ENCODE data around the gene TAGLN3. TPM values are rescaled to one million over a fixed set of nuclear protein-coding genes. Genes with fewer than 3 reads are reported as not detected.

TAGLN3 gene
- 8.5 and 19.1 TPM in 2 replicates for total RNA-seq

- peak; percentile 49 for DNase-seq (ENCODE audit: low read depth)
Observed at GRCh38 chr3:111998636-111999483, at the start of gene TAGLN3. Gene TAGLN3 (plus strand): TSS chr3:111998922. CDS start chr3:111999423, 501 bp downstream.

DNA sequence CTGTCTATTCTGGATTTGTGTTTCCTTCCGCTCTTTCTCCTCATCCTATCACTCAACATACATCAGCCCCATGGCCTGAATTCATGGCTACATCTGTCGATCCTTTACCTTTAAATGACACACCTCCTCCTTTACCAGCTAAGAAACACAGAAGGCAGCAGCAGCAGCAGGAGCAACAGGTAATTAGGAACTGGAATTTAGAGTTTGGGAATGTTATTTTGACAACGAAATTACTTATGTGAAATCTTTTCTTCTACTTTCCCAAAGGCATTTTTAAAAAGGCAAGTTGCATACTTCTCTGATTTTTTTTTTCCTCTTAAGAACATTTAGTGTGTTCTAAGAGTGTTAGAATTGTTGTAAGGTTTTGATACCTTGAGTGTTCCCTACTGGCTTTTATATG, 49.0 kb upstream of the TAGLN3 start:
- no peak for DNase-seq (ENCODE audit: low read depth)

- DNase-seq (ENCODE audit: low read depth), result no peak
Observed at GRCh38 chr3:111951032-111951431, 47.7 kb upstream of the TAGLN3 start.

DNA sequence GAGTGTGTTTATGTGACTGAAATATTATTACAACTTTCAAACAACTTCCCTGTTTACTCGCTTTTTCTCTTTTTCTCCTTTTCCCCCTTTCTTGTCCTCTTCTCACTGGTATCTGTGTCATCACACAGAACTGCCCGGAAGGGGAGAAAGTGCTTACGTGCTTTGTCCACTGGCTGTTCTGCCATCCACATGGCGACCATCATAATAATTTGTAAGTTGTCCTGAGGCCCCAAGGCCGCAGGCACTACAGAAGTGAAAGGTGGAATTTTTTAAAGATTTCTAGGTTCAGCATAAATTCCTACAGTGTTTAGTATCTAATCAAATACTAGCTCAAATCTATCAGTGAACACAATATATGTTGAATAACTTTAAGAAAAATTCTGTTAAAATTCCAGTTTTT, 46.6 kb upstream of the TAGLN3 start:
- DNase-seq (ENCODE audit: low read depth), result no peak

DNA sequence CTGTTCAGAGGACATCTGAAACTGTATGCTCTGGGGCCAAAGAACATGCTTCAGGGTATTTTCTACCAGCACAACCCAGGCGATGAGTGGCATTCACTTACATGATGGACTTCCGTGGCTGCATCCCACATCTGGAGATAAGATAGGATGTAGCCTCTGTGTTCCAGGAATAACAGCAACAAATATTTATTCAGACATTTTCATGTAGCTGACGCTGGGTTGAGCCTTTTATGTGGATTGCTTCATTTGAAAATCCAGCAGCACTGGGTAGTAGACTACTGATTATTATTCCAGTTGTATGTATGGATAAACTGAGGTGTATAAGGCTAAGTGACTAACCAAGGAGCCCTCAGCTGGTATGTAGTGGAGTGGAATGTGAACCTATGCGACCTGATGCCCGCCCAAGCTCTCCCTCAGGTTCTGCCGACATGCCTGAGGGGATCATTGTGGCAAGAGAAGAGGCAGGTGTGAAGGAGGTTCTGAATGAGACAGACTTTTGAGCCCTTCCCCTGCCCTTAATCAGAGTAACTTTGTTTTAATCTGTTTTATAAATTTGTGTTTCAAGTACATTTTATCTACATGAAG, 45.8 kb upstream of the TAGLN3 start:
- no peak for DNase-seq (ENCODE audit: low read depth)

- no peak for DNase-seq (ENCODE audit: low read depth)
Observed at GRCh38 chr3:111954228-111954990, 44.3 kb upstream of the TAGLN3 start.

GRCh38 chr3:111955876-111956275, 42.8 kb upstream of the TAGLN3 start:
- no peak for DNase-seq (ENCODE audit: low read depth)

- DNase-seq (ENCODE audit: low read depth), result no peak
Observed at GRCh38 chr3:111956449-111956848, 42.3 kb upstream of the TAGLN3 start.

GRCh38 chr3:111956995-111957734, 41.6 kb upstream of the TAGLN3 start:
- DNase-seq (ENCODE audit: low read depth), result no peak

GRCh38 chr3:111961461-111962164, 37.1 kb upstream of the TAGLN3 start:
- DNase-seq (ENCODE audit: low read depth), result no peak

DNA sequence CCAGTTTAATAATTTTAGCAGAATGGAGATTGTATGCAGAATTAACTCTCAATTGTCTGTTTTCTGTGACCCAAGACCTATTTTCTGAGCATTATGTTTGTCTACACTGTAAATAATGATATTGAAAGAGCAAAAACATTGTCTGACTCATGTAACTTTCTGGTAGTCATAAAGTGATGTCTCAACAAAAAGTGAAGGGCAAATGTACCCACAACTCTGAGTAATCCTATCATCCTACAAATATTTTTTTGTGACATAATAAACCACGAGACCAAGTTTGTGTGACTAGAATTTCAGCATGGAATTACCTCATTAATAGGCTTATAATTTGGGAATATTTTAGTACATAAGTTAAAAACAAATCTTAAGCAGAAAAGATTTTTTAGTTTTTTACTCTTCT, 35.3 kb upstream of the TAGLN3 start:
- peak; percentile 78 for DNase-seq (ENCODE audit: low read depth)

DNA sequence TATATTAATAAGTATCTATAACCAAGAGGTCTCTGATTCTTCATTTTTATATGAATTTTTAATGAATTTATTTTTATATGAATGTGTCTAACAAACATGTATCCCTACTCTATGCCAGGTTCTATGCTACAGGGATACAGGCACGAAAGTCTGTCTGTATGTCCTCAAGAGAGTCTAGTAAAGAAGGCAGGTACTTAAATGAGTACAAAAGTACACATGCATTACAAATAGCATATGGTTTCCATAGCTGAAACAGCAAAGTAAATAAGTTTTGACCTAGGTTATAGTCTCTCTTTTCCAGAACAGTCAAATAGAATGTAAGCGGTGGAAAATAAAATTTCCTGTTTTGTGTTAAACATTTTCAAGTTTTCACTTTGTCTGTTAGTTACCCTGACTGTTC, 33.2 kb upstream of the TAGLN3 start:
- DNase-seq (ENCODE audit: low read depth), result no peak

DNA sequence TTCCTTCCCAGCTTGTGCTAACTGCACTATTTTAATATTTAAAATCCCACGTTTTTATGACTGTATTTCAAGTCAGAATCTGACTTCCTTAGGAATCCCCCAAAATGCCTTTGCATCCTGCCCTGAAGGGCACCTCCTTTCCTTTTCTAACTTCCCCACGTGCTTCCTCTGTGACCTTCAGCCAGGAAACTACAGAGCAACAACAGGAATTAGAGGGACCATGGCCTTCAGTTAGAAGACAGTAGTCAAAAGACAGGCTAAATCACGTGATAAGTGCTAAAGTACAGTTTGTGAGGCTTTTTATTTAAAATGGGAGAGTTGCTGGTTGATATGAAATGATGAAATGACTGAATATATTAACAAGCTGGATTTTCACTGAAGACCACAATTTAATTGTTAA, 31.7 kb upstream of the TAGLN3 start:
- DNase-seq (ENCODE audit: low read depth), result no peak

DNA sequence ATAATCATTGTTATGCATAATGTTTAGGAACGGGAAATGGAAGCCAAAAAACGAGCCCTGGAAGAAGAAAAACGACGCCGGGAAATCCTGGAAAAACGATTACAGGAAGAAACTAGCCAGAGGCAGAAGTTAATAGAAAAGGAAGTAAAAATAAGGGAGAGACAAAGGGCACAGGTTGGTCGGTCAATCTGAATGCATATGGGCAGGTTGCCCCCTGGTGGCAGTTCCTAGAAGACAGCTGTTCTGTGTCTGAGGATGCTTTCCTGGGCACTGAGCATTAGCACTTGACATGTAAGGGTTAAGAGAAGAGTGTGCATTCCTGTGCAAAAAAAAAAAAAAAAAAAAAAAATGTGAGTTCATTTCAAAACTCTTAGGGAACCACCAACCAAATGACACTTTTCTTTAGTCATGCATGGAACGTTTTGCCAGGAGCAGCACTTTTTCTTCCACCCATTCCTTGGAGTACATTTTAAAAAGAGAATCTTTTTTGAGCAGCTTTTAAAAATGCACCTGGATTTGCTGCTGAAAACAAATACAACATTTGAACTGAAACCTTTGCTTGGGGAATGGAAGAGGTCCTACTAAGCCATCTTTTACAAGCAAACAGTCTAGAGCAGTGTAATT, 31.0 kb upstream of the TAGLN3 start:
- DNase-seq (ENCODE audit: low read depth), result peak; percentile 70

DNA sequence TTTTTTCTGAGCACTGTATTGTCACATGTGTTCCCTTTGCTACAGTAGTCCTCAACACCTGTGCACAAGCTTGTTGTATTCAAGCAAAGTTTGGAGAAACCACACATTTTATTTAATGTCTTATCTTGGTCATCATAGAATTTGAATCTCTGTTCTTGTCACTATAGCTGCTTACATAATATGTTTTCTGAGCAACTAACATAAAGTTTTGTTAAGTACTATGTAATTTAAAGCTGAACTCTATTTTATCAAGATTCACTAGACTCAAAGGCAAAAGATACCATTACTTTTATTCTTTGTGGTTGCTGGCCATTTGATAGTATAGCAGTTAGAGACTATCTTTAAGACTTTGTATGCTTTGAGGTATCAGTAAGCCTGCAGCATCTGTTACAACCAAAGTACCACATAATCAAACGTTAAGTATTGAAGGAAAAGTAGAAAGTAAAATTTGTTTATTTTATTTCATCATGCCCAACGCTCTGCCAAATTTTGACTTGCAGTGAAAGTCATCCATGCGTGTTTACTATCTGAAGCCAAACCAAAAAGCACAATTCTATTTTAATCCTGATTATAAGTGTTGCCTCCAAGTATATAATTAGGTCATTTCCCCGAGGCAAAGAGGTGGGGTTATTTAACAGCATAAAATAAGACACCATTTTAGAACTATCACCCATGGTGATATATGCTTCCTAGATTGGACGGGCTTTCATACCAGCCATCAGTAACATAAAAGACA, 30.2 kb upstream of the TAGLN3 start:
- DNase-seq (ENCODE audit: low read depth), result no peak

GRCh38 chr3:111970376-111970775, 28.3 kb upstream of the TAGLN3 start:
- no peak for DNase-seq (ENCODE audit: low read depth)

- peak; percentile 76 for DNase-seq (ENCODE audit: low read depth)
Observed at GRCh38 chr3:111971533-111972130, 27.1 kb upstream of the TAGLN3 start.

DNA sequence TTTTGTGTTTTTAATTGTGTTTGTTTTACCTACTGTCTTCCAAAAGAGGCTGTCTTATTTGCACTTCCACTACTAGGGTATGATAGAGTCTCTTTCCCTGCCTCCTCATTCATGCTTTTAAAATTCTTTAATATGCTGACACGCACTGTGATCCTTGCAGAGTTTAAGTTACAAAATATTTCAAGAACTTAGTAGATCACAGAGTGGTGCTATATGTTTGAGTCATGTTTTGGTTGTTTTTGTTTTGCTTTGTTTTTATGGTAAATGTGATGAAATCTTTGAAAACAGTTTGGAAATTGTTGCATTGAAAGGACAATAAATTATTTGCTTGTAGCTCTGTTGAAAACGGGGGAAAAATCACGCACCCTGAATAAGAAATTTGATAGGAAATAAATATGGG, 25.8 kb upstream of the TAGLN3 start:
- DNase-seq (ENCODE audit: low read depth), result no peak

DNA sequence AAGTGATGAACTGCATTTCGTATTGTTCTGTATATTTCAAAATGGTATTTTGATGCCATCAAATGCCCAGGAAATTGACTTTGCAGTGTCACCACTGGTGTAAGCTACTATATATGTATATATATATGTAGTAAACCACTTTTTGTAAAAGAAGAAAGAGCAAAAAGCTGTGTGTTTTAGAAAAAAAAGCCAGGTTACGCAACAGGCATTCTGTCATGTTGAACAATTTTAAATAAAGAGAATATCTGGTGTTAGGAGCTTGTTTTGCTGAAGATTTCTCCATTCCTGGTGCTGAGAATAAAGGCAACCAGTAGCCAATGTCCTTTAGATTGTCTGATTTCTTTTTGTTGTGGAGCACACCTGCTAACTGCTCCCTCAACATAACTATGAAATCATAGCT, 23.6 kb upstream of the TAGLN3 start:
- DNase-seq (ENCODE audit: low read depth), result no peak

GRCh38 chr3:111976254-111976653, 22.5 kb upstream of the TAGLN3 start:
- no peak for DNase-seq (ENCODE audit: low read depth)

Data from renal cortical epithelial cell (primary cell).